ENCODE measurements around the gene CXCL8. TPM values are rescaled to one million over a fixed set of nuclear protein-coding genes. Genes with fewer than 3 reads are reported as not detected.

Gene CXCL8
- total RNA-seq, 2 experiments from 2014 or later = 2.2 to 2.3 TPM

GRCh38 chr4:73725510-73725909 lies 14.9 kb upstream of the CXCL8 start:
- no peaks in the 10 kb centered on the region for H3K27me3 Mint-ChIP-seq

DNA sequence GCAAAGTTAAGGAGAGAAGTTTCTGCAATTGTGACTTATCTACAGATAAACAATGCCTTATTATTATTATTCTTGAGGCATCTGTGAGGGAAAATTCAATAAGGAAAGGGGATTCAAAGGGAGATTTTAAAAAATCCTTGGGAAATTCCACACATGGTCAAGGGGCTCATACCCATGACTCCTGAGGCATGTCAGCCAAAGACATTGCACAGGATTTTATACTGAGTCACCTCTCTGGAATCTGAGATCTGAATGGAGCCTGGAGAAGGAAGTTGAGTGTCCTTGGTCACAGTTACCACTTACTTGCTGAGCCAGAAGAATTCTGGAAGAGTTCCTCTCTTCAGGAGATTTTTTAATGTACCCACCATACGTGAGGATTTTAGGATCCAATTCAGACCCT lies 14.4 kb upstream of the CXCL8 start:
- H3K4me1 Mint-ChIP-seq = no peaks in the 10 kb centered on the region
- ATAC-seq (ENCODE audit: low read depth) (no peak), DNase-seq (no peak)
- H3K27ac Mint-ChIP-seq = no peak overlapping the region
- H3K27me3 Mint-ChIP-seq = no peaks in the 10 kb centered on the region
- H3K36me3 Mint-ChIP-seq = no peaks in the 10 kb centered on the region
- POLR2A ChIA-PET = no interaction called here
- H3K4me3 Mint-ChIP-seq = no peak overlapping the region
- H3K9me3 Mint-ChIP-seq = no peaks in the 10 kb centered on the region

More at GRCh38 chr4:73725510-73725909, 14.9 kb upstream of the CXCL8 start:
- Mint-ChIP-seq H3K9me3 (no peaks in the 10 kb centered on the region), H3K4me3 (no peak overlapping the region), H3K27ac (no peak overlapping the region), H3K36me3 (no peaks in the 10 kb centered on the region), H3K4me1 (no peaks in the 10 kb centered on the region)
- POLR2A ChIA-PET = no interaction called here
- DNase-seq (no peak), ATAC-seq (ENCODE audit: low read depth) (no peak)

DNA sequence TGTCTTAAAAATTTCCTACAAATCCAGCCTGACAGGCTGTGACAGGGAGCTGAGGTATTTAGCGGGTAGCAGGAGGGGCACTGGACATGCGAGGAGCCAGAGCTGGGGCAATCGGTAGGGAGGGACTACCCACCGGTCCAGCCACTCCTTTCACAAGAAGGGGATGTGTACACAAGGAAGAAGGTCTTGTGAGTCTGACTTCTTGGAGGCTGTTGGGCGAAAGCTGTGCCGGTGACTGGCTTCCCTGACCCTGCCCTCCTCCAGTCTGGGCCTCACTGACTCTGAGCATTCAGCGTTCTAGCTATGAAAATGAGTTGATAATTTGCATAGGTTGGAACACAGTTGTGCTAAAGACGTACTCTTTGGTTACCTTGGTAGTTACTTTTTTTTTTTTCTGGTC lies 12.7 kb upstream of the CXCL8 start:
- Mint-ChIP-seq H3K27me3 (peaks cover 1% of the 10 kb centered on the region), H3K4me1 (no peaks in the 10 kb centered on the region), H3K9me3 (no peaks in the 10 kb centered on the region), H3K36me3 (no peaks in the 10 kb centered on the region), H3K4me3 (no peak overlapping the region), H3K27ac (no peak overlapping the region)
- DNase-seq = no peak
- POLR2A ChIA-PET = no interaction called here
- ATAC-seq (ENCODE audit: low read depth) = no peak

DNA sequence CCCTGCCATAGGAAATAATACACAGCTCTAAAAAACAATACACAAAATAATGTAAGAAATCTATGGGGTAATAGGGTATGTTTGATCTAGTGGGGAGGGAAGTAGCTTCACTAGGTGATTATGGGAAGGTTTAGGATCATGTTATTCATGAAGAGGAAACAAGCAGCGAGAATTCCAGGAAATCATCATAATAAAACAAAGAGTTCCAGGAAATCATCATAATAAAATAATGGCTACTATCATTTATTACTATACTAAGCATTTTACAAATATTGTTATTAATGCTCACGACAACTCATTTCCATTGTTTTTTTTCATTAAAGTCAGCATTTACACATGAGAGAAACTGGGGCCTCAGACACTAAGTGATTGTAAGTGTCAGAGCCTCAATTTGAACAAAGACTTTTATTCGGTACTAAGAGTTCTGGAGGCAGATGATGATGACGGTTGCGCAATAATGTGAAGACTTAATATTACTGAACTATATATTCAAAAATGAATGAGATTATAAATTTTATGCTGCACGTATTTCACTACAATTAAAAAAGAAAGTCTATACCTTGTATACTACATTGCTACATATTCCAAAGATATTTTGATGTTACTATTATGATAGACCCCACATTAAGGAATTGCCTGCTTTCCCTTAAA lies 12.2 kb upstream of the CXCL8 start:
- no peak overlapping the region for H3K4me3 Mint-ChIP-seq

DNA sequence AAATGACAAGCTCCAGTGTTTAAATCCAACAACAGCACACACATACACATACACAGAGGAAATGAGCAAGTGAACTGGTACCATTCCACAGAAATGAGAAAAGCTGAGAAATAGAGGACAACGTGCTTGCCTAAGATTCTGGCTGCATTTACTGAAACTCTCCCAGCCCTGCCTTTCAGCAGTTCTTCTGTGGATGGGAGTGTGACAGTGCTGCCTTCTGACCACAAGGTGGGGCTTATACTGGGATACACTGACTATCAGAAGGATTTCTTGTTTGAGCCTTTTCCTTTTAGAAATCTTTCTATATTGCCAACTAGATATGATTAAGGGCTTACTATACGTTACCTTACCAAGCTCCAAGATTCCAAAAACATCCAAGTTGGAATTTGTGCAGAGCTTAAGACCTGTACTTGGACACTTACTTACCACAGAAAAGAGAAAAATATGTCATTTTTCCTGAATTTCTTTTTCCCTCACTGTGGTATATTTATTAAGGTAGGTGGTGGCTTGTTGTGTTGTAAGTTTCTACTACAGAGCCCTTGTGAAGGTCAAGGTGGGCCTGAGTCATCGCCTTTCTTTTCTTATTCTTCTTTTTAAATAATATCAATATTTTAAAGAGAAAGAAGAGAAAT lies 10.7 kb upstream of the CXCL8 start:
- DNase-seq (no peak), ATAC-seq (ENCODE audit: low read depth) (no peak)
- Mint-ChIP-seq H3K27me3 (peaks cover 1% of the 10 kb centered on the region), H3K27ac (no peak overlapping the region), H3K9me3 (peaks cover 1% of the 10 kb centered on the region), H3K36me3 (no peaks in the 10 kb centered on the region), H3K4me1 (no peaks in the 10 kb centered on the region), H3K4me3 (no peak overlapping the region)
- POLR2A ChIA-PET = no interaction called here

More for the DNA sequence above, 12.2 kb upstream of the CXCL8 start:
- no peaks in the 10 kb centered on the region for H3K9me3 Mint-ChIP-seq
- no peaks in the 10 kb centered on the region for H3K36me3 Mint-ChIP-seq
- no peak overlapping the region for H3K27ac Mint-ChIP-seq
- no peaks in the 10 kb centered on the region for H3K4me1 Mint-ChIP-seq
- no peak for ATAC-seq (ENCODE audit: low read depth)
- DNase-seq = no peak
- H3K27me3 Mint-ChIP-seq = peaks cover 1% of the 10 kb centered on the region
- POLR2A ChIA-PET = no interaction called here

DNA sequence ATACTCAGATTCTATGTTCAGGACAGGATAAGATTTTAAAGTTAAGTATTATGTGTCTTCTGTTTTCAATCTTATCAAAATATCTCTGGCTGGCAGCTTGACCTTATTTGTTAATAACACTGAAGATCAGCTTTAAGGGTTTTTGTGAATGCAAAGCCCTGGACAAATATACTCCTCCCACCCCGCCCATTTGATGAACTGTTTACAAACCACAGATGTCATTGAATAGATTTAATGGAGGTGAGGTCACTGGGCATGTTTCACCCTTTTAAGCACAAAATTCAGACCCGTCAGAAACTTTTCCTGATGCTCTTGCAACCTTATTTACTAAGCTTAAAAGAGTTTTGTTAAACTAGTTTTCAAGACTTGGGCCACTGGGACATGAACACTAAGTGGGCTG lies 10.1 kb upstream of the CXCL8 start:
- Mint-ChIP-seq H3K27me3 (peaks cover 1% of the 10 kb centered on the region), H3K36me3 (no peaks in the 10 kb centered on the region), H3K4me1 (no peaks in the 10 kb centered on the region), H3K4me3 (no peak overlapping the region), H3K9me3 (peaks cover 1% of the 10 kb centered on the region), H3K27ac (no peak overlapping the region)
- no peak for DNase-seq
- no peak for ATAC-seq (ENCODE audit: low read depth)
- POLR2A ChIA-PET = no interaction called here

- Mint-ChIP-seq H3K4me1 (no peaks in the 10 kb centered on the region), H3K9me3 (peaks cover 1% of the 10 kb centered on the region), H3K36me3 (no peaks in the 10 kb centered on the region), H3K27me3 (peaks cover 1% of the 10 kb centered on the region), H3K27ac (no peak overlapping the region), H3K4me3 (no peak overlapping the region)
- no peak for DNase-seq
- ATAC-seq (ENCODE audit: low read depth) = no peak
- POLR2A ChIA-PET = no interaction called here
Observed at GRCh38 chr4:73730867-73731266, 9.5 kb upstream of the CXCL8 start.

- ATAC-seq (ENCODE audit: low read depth) (no peak), DNase-seq (no peak)
- Mint-ChIP-seq H3K4me1 (no peaks in the 10 kb centered on the region), H3K27ac (no peak overlapping the region), H3K36me3 (no peaks in the 10 kb centered on the region), H3K27me3 (peaks cover 1% of the 10 kb centered on the region), H3K4me3 (no peak overlapping the region), H3K9me3 (peaks cover 1% of the 10 kb centered on the region)
- POLR2A ChIA-PET = no interaction called here
Observed at GRCh38 chr4:73731968-73732610, 8.3 kb upstream of the CXCL8 start.

DNA sequence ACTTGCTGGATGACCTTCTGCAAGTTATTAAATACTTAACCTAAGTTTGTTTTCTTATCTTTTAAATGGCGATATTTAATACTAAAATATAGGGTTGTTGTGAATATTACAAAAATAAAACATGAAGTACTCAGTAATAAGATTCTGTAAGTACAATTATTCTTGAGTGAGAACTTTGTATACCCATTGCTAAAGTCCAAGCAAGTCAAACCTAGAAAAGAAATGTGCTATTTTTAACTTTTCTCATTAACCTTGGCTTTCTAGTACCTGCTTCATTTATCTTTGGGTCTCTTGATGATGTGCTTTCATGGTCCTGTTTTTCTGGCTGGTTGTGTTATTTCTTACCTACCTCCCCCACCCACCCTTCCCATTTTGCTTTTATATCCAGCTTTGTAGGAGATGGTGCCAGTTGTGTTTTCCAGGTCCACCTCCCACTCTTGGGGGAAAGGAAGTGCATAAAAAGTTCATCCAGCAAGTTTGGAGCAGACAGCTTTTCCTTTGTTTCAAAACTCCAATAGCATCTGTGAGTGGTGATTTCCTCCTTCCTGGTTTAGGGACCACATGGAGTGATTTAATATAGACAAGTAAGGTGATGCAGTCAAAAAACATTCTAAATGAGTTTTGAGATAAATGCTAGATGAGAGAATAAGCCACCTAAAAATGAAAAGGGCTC lies 7.5 kb upstream of the CXCL8 start:
- ATAC-seq (ENCODE audit: low read depth) = no peak
- Mint-ChIP-seq H3K27ac (no peak overlapping the region), H3K4me3 (no peak overlapping the region), H3K4me1 (no peaks in the 10 kb centered on the region), H3K9me3 (peaks cover 1% of the 10 kb centered on the region), H3K27me3 (peaks cover 1% of the 10 kb centered on the region), H3K36me3 (no peaks in the 10 kb centered on the region)
- no peak for DNase-seq
- POLR2A ChIA-PET = no interaction called here

DNA sequence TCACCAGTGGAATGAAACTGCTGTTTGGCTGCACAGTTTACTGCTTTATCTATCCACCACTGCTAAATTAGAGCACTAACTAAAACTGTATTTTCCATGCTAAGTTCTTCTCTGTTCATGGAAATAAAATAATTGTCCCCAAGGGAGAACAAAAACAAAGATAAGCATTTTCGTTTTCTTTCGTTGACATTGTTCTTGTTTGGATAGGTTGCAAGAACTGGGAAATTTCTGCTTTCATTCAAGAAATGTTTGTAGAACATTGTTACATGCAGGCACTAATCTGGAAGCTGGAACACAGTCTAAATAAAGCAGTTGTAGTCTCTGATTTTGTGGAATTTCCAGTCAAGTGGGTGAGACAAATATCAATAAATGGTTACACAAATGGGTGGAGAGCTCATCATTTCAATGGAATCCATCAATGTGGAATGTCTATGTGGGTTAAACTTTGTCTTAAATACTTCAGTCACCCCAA lies 5.8 kb upstream of the CXCL8 start:
- Mint-ChIP-seq H3K4me3 (no peak overlapping the region), H3K9me3 (peaks cover 1% of the 10 kb centered on the region), H3K4me1 (no peaks in the 10 kb centered on the region), H3K27ac (no peak overlapping the region), H3K27me3 (peaks cover 2% of the 10 kb centered on the region), H3K36me3 (no peaks in the 10 kb centered on the region)
- ATAC-seq (ENCODE audit: low read depth) = no peak
- POLR2A ChIA-PET = no interaction called here
- DNase-seq = no peak

- POLR2A ChIA-PET = no interaction called here
- no peak for ATAC-seq (ENCODE audit: low read depth)
- no peak overlapping the region for H3K4me3 Mint-ChIP-seq
Observed at GRCh38 chr4:73735231-73735630, 5.1 kb upstream of the CXCL8 start.

GRCh38 chr4:73741031-73741749 lies 821 bp downstream of the CXCL8 start:
- H3K27ac Mint-ChIP-seq = no peak overlapping the region
- DNase-seq = no peak
- no peaks in the 10 kb centered on the region for H3K4me1 Mint-ChIP-seq
- POLR2A ChIA-PET = no interaction called here
- no peaks in the 10 kb centered on the region for H3K36me3 Mint-ChIP-seq
- peaks cover 2% of the 10 kb centered on the region for H3K9me3 Mint-ChIP-seq
- no peak overlapping the region for H3K4me3 Mint-ChIP-seq
- peaks cover 3% of the 10 kb centered on the region for H3K27me3 Mint-ChIP-seq
- ATAC-seq (ENCODE audit: low read depth) = no peak

More at GRCh38 chr4:73735231-73735630, 5.1 kb upstream of the CXCL8 start:
- Mint-ChIP-seq H3K4me1 (no peaks in the 10 kb centered on the region), H3K27ac (no peak overlapping the region), H3K9me3 (peaks cover 1% of the 10 kb centered on the region), H3K27me3 (peaks cover 4% of the 10 kb centered on the region), H3K36me3 (no peaks in the 10 kb centered on the region)
- DNase-seq = no peak

DNA sequence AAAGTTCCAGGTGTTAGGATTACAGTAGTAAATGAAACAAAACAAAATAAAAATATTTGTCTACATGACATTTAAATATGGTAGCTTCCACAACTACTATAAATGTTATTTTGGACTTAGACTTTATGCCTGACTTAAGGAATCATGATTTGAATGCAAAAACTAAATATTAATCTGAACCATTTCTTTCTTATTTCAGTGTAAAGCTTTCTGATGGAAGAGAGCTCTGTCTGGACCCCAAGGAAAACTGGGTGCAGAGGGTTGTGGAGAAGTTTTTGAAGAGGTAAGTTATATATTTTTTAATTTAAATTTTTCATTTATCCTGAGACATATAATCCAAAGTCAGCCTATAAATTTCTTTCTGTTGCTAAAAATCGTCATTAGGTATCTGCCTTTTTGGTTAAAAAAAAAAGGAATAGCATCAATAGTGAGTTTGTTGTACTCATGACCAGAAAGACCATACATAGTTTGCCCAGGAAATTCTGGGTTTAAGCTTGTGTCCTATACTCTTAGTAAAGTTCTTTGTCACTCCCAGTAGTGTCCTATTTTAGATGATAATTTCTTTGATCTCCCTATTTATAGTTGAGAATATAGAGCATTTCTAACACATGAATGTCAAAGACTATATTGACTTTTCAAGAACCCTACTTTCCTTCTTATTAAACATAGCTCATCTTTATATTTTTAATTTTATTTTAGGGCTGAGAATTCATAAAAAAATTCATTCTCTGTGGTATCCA lies 1.6 kb downstream of the CXCL8 start:
- Mint-ChIP-seq H3K4me3 (no peak overlapping the region), H3K4me1 (no peaks in the 10 kb centered on the region)

More for the DNA sequence above, 1.6 kb downstream of the CXCL8 start:
- Mint-ChIP-seq H3K27ac (no peak overlapping the region), H3K9me3 (peaks cover 2% of the 10 kb centered on the region), H3K36me3 (no peaks in the 10 kb centered on the region), H3K27me3 (peaks cover 3% of the 10 kb centered on the region)
- ATAC-seq (ENCODE audit: low read depth) (no peak), DNase-seq (no peak)
- POLR2A ChIA-PET = no interaction called here
